Measurements from ENCODE around the gene NRDE2. TPM values are rescaled to one million over a fixed set of nuclear protein-coding genes. Genes with fewer than 3 reads are reported as not detected.

The NRDE2 gene
- total RNA-seq, 1 experiment from 2014 or later: 12.1 TPM

DNA sequence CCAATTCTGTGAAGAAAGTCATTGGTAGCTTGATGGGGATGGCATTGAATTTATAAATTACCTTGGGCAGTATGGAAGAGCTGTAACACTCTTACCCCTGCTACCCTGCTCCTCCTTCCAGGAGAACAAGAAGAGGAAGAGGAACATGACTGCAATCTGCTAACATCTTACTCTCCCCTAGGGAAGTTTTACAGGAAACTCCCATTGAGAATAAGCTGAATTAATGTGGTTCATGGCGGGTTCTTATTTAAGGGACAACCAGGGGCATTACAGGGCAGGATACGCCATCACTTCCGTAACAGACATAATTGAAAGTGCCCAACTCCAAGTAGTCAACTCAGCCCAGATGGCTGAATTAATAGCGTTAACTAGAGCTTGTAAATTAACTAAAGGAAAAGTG lies 84.8 kb downstream of the NRDE2 start:
- no peaks in the 10 kb centered on the region for H3K4me1 Mint-ChIP-seq
- CTCF ChIA-PET: no interaction called here
- H3K9me3 Mint-ChIP-seq: peaks cover 13% of the 10 kb centered on the region
- no peak overlapping the region for H3K4me3 Mint-ChIP-seq
- TF ChIP-seq ZNF138 (CRISPR knock-in tag; conservative IDR thresholded peaks at IDR 0.05) (no peak), OVOL2 (CRISPR knock-in tag; IDR thresholded peaks at IDR 0.05; ENCODE audit: borderline replicate concordance) (no peak), RELA (CRISPR knock-in tag; IDR thresholded peaks at IDR 0.05; ENCODE audit: borderline replicate concordance) (no peak), EMX1 (CRISPR knock-in tag; IDR thresholded peaks at IDR 0.05) (no peak)
- TF ChIP-seq, protein P1, sequence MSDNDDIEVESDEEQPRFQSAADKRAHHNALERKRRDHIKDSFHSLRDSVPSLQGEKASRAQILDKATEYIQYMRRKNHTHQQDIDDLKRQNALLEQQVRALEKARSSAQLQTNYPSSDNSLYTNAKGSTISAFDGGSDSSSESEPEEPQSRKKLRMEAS (CRISPR knock-in tag; IDR thresholded peaks at IDR 0.05): no peak
- DNase-seq (ENCODE audit: low spot score): no peak
- no peak overlapping the region for H3K27ac Mint-ChIP-seq
- POLR2A ChIA-PET: no interaction called here
- no peak for ATAC-seq
- H3K27me3 Mint-ChIP-seq (ENCODE audit: low read depth): peaks cover 50% of the 10 kb centered on the region
- no peaks in the 10 kb centered on the region for H3K36me3 Mint-ChIP-seq

DNA sequence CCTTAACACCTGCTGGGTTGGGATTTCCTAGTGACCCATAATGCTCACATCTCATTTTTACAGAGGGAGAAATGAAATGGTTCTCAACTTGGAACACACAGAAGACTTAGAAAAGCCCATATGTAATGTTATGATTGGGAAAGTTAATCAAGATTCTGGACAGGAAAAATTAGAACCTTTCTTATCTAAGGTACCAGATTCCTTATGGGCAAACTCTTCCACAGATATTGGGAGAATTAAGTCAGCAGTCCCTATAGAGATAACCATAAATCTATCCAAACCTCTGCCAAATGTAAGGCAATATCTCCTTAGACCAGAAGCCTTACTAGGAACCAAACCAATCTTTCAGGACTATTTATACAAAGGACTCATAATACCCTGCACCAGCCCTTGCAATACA lies 89.3 kb downstream of the NRDE2 start:
- no peak overlapping the region for H3K4me3 Mint-ChIP-seq
- DNase-seq (ENCODE audit: low spot score) (no peak), ATAC-seq (no peak)
- no peaks in the 10 kb centered on the region for H3K4me1 Mint-ChIP-seq
- ChIA-PET CTCF (interaction anchor here (0.7 kb wide), 1 partner anchor 133 kb away, joined by 3 read pairs; no protein-coding TSS in a partner anchor), POLR2A (no interaction called here)
- peaks cover 48% of the 10 kb centered on the region for H3K9me3 Mint-ChIP-seq
- H3K27ac Mint-ChIP-seq: no peak overlapping the region
- H3K36me3 Mint-ChIP-seq: peaks cover 35% of the 10 kb centered on the region
- peaks cover 66% of the 10 kb centered on the region for H3K27me3 Mint-ChIP-seq (ENCODE audit: low read depth)
- TF ChIP-seq, protein P2, sequence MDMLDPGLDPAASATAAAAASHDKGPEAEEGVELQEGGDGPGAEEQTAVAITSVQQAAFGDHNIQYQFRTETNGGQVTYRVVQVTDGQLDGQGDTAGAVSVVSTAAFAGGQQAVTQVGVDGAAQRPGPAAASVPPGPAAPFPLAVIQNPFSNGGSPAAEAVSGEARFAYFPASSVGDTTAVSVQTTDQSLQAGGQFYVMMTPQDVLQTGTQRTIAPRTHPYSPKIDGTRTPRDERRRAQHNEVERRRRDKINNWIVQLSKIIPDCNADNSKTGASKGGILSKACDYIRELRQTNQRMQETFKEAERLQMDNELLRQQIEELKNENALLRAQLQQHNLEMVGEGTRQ (CRISPR knock-in tag; IDR thresholded peaks at IDR 0.05): no peak
- no peak for TF ChIP-seq EMX1 (CRISPR knock-in tag; IDR thresholded peaks at IDR 0.05)
- no peak for TF ChIP-seq GRHL2 (CRISPR knock-in tag; IDR thresholded peaks at IDR 0.05; ENCODE audit: insufficient replicate concordance, severe bottlenecking)
- TF ChIP-seq, protein P3, sequence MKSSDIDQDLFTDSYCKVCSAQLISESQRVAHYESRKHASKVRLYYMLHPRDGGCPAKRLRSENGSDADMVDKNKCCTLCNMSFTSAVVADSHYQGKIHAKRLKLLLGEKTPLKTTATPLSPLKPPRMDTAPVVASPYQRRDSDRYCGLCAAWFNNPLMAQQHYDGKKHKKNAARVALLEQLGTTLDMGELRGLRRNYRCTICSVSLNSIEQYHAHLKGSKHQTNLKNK (CRISPR knock-in tag; IDR thresholded peaks at IDR 0.05): no peak
- TF ChIP-seq, protein P4, sequence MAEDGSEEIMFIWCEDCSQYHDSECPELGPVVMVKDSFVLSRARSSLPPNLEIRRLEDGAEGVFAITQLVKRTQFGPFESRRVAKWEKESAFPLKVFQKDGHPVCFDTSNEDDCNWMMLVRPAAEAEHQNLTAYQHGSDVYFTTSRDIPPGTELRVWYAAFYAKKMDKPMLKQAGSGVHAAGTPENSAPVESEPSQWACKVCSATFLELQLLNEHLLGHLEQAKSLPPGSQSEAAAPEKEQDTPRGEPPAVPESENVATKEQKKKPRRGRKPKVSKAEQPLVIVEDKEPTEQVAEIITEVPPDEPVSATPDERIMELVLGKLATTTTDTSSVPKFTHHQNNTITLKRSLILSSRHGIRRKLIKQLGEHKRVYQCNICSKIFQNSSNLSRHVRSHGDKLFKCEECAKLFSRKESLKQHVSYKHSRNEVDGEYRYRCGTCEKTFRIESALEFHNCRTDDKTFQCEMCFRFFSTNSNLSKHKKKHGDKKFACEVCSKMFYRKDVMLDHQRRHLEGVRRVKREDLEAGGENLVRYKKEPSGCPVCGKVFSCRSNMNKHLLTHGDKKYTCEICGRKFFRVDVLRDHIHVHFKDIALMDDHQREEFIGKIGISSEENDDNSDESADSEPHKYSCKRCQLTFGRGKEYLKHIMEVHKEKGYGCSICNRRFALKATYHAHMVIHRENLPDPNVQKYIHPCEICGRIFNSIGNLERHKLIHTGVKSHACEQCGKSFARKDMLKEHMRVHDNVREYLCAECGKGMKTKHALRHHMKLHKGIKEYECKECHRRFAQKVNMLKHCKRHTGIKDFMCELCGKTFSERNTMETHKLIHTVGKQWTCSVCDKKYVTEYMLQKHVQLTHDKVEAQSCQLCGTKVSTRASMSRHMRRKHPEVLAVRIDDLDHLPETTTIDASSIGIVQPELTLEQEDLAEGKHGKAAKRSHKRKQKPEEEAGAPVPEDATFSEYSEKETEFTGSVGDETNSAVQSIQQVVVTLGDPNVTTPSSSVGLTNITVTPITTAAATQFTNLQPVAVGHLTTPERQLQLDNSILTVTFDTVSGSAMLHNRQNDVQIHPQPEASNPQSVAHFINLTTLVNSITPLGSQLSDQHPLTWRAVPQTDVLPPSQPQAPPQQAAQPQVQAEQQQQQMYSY (CRISPR knock-in tag; IDR thresholded peaks at IDR 0.05): no peak
- TF ChIP-seq, protein P5, sequence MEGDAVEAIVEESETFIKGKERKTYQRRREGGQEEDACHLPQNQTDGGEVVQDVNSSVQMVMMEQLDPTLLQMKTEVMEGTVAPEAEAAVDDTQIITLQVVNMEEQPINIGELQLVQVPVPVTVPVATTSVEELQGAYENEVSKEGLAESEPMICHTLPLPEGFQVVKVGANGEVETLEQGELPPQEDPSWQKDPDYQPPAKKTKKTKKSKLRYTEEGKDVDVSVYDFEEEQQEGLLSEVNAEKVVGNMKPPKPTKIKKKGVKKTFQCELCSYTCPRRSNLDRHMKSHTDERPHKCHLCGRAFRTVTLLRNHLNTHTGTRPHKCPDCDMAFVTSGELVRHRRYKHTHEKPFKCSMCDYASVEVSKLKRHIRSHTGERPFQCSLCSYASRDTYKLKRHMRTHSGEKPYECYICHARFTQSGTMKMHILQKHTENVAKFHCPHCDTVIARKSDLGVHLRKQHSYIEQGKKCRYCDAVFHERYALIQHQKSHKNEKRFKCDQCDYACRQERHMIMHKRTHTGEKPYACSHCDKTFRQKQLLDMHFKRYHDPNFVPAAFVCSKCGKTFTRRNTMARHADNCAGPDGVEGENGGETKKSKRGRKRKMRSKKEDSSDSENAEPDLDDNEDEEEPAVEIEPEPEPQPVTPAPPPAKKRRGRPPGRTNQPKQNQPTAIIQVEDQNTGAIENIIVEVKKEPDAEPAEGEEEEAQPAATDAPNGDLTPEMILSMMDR (IDR thresholded peaks at IDR 0.05): no peak
- no peak for TF ChIP-seq RELA (CRISPR knock-in tag; IDR thresholded peaks at IDR 0.05; ENCODE audit: borderline replicate concordance)
- TF ChIP-seq, protein P6, sequence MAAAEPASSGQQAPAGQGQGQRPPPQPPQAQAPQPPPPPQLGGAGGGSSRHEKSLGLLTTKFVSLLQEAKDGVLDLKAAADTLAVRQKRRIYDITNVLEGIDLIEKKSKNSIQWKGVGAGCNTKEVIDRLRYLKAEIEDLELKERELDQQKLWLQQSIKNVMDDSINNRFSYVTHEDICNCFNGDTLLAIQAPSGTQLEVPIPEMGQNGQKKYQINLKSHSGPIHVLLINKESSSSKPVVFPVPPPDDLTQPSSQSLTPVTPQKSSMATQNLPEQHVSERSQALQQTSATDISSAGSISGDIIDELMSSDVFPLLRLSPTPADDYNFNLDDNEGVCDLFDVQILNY (CRISPR knock-in tag; IDR thresholded peaks at IDR 0.05): no peak
- no peak for TF ChIP-seq NR1H2 (CRISPR knock-in tag; IDR thresholded peaks at IDR 0.05)
- TF ChIP-seq, protein P7, sequence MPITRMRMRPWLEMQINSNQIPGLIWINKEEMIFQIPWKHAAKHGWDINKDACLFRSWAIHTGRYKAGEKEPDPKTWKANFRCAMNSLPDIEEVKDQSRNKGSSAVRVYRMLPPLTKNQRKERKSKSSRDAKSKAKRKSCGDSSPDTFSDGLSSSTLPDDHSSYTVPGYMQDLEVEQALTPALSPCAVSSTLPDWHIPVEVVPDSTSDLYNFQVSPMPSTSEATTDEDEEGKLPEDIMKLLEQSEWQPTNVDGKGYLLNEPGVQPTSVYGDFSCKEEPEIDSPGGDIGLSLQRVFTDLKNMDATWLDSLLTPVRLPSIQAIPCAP (CRISPR knock-in tag; IDR thresholded peaks at IDR 0.05): no peak
- TF ChIP-seq ATF1 (CRISPR knock-in tag; IDR thresholded peaks at IDR 0.05): no peak
- no peak for TF ChIP-seq HMGA2 (CRISPR knock-in tag; IDR thresholded peaks at IDR 0.05)
- TF ChIP-seq ZBTB21 (CRISPR knock-in tag; IDR thresholded peaks at IDR 0.05; ENCODE audit: borderline replicate concordance): no peak
- no peak for TF ChIP-seq NFYB (CRISPR knock-in tag; conservative IDR thresholded peaks at IDR 0.05; ENCODE audit: low read depth)
- TF ChIP-seq ZNF416 (CRISPR knock-in tag; IDR thresholded peaks at IDR 0.05): no peak
- TF ChIP-seq, protein P8, sequence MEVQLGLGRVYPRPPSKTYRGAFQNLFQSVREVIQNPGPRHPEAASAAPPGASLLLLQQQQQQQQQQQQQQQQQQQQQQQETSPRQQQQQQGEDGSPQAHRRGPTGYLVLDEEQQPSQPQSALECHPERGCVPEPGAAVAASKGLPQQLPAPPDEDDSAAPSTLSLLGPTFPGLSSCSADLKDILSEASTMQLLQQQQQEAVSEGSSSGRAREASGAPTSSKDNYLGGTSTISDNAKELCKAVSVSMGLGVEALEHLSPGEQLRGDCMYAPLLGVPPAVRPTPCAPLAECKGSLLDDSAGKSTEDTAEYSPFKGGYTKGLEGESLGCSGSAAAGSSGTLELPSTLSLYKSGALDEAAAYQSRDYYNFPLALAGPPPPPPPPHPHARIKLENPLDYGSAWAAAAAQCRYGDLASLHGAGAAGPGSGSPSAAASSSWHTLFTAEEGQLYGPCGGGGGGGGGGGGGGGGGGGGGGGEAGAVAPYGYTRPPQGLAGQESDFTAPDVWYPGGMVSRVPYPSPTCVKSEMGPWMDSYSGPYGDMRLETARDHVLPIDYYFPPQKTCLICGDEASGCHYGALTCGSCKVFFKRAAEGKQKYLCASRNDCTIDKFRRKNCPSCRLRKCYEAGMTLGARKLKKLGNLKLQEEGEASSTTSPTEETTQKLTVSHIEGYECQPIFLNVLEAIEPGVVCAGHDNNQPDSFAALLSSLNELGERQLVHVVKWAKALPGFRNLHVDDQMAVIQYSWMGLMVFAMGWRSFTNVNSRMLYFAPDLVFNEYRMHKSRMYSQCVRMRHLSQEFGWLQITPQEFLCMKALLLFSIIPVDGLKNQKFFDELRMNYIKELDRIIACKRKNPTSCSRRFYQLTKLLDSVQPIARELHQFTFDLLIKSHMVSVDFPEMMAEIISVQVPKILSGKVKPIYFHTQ (CRISPR knock-in tag; IDR thresholded peaks at IDR 0.05): no peak
- TF ChIP-seq, protein P9, sequence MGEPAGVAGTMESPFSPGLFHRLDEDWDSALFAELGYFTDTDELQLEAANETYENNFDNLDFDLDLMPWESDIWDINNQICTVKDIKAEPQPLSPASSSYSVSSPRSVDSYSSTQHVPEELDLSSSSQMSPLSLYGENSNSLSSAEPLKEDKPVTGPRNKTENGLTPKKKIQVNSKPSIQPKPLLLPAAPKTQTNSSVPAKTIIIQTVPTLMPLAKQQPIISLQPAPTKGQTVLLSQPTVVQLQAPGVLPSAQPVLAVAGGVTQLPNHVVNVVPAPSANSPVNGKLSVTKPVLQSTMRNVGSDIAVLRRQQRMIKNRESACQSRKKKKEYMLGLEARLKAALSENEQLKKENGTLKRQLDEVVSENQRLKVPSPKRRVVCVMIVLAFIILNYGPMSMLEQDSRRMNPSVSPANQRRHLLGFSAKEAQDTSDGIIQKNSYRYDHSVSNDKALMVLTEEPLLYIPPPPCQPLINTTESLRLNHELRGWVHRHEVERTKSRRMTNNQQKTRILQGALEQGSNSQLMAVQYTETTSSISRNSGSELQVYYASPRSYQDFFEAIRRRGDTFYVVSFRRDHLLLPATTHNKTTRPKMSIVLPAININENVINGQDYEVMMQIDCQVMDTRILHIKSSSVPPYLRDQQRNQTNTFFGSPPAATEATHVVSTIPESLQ (CRISPR knock-in tag; IDR thresholded peaks at IDR 0.05): no peak
